Panc1 (cell line): ENCODE data around the gene BAIAP2. TPM values are rescaled to one million over a fixed set of nuclear protein-coding genes. Genes with fewer than 3 reads are reported as not detected.

ENCODE experiments used
- ATAC-seq: fragments of 200-7000 bp; cut with Tn5 transposase; 2 replicates; pipeline ENCODE4 v1.9.1; 2020; ENCODE audit warnings: mild to moderate bottlenecking, moderate library complexity
- BruUV-seq: library from RNA; stranded (reverse); fragments of 400-500 nt; replicated peaks from 2 replicates; lab custom pipeline; 2021; lab: Mats Ljungman, UMichigan
- CTCF ChIA-PET: fragments of 300-600 bp; sonication (Branson Sonifier 250); formaldehyde crosslinking; loops from one replicate; lab custom pipeline; 2022; ENCODE audit warnings: antibody characterized with exemption; lab: Charles Lee
- POLR2A ChIA-PET: fragments of 300-600 bp; sonication (Branson Sonifier 250); formaldehyde crosslinking; loops from one replicate; lab custom pipeline; 2022; ENCODE audit warnings: antibody characterized with exemption; lab: Charles Lee
- DNase-seq: peaks from one replicate; pipeline ENCODE4 v3.0.0-alpha.2; 2010; ENCODE audit warnings: low read depth, low spot score
- H3K27ac ChIP-seq: 2 replicates; pipeline ENCODE4 v1.5.1; 2011; ENCODE audit warnings: mild to moderate bottlenecking, low read length, inconsistent platforms
- H3K27me3 ChIP-seq: fragments of 200-500 bp; sonication (Bioruptor generic); 2 replicates; pipeline ENCODE4 v1.6.0; 2014; ENCODE audit warnings: low read length, inconsistent platforms; ENCODE audit not compliant: control insufficient read depth, insufficient read depth
- H3K36me3 ChIP-seq: fragments of 200-500 bp; sonication (Bioruptor generic); 2 replicates; pipeline ENCODE4 v1.5.1; 2014; ENCODE audit warnings: inconsistent platforms, mild to moderate bottlenecking, low read length, moderate library complexity; ENCODE audit not compliant: control insufficient read depth, insufficient read depth
- H3K4me1 ChIP-seq: 2 replicates; pipeline ENCODE4 v1.5.1; 2011; ENCODE audit warnings: inconsistent platforms, mild to moderate bottlenecking, low read length, moderate library complexity; ENCODE audit not compliant: control insufficient read depth, insufficient read depth
- H3K4me3 ChIP-seq, 2 experiments: 2 replicates each; pipeline ENCODE4 v1.5.1; 2011 to 2012; ENCODE audit warnings: low read depth in 2 of 2, low read length in 2 of 2, mild to moderate bottlenecking in 2 of 2, inconsistent platforms in 1 of 2, moderate library complexity in 1 of 2
- H3K9me3 ChIP-seq: fragments of 200-500 bp; sonication (Bioruptor generic); 2 replicates; pipeline ENCODE4 v1.5.1; 2014; ENCODE audit warnings: low read depth, mild to moderate bottlenecking, inconsistent platforms, low read length, moderate library complexity; ENCODE audit not compliant: control insufficient read depth, insufficient read depth
- CTCF ChIP-seq: fragments of 450-650 bp; IDR thresholded peaks from 2 replicates; pipeline ENCODE4 v1.5.1; 2017; ENCODE audit warnings: mild to moderate bottlenecking
- POLR2AphosphoS5 ChIP-seq: IDR thresholded peaks from 2 replicates; pipeline ENCODE4 v1.6.1; 2012; ENCODE audit warnings: mild to moderate bottlenecking, low read depth, low read length, moderate library complexity
- REST ChIP-seq, 2 experiments: IDR thresholded peaks; 2 replicates each; pipeline ENCODE4 v1.6.1; 2011 to 2012; ENCODE audit warnings: low read depth in 2 of 2, control low read depth in 1 of 2, low read length in 1 of 2, mild to moderate bottlenecking in 1 of 2, moderate library complexity in 1 of 2; ENCODE audit not compliant: insufficient read depth in 1 of 2
- SIN3A ChIP-seq: IDR thresholded peaks from 2 replicates; pipeline ENCODE4 v1.6.1; 2012; ENCODE audit warnings: low read depth, mild to moderate bottlenecking, low read length, moderate library complexity, borderline replicate concordance; ENCODE audit not compliant: insufficient read depth
- TCF7L2 ChIP-seq: IDR thresholded peaks from 2 replicates; pipeline ENCODE4 v1.6.1; 2011; ENCODE audit warnings: mild to moderate bottlenecking, low read depth, low read length, inconsistent platforms
- in situ Hi-C: cut with HindIII; loops from 2 replicates; pipeline ENCODE4 v1.10.0; 2016; ENCODE audit warnings: low sequenced_read_pairs, low pct_unique_long_range_greater_than_20kb
- intact Hi-C: fragments of 100-400 bp; cut with micrococcal nuclease; formaldehyde crosslinking; loops from one replicate; pipeline ENCODE4 v1.10.0; 2022; ENCODE audit not compliant: unreplicated experiment
- total RNA-seq: library from RNA; stranded (reverse); gene quantifications from one replicate; pipeline ENCODE4 v1.2.1, GENCODE V29; 2021; ENCODE audit not compliant: unreplicated experiment

BAIAP2 gene
- total RNA-seq, 1 experiment from 2014 or later, result 125 TPM

GRCh38 chr17:81094509-81095382, 59.8 kb downstream of the BAIAP2 start:
- Histone ChIP-seq H3K27ac (peak overlapping the region; percentile 64), H3K4me3 (no peak overlapping the region), H3K4me1 (peaks cover 68% of the 10 kb centered on the region), H3K36me3 (no peaks in the 10 kb centered on the region), H3K27me3 (no peaks in the 10 kb centered on the region), H3K9me3 (no peaks in the 10 kb centered on the region)
- ChIA-PET CTCF (interaction anchor here (0.6 kb wide), 1 partner anchor 554 kb away, joined by 4 read pairs; no protein-coding TSS in a partner anchor), POLR2A (no interaction called here)
- no TSS peak for BruUV-seq
- intact Hi-C loops, result loop anchor here (5.0 kb wide), 1 partner anchor 57 kb away; the partner anchor contains the start of gene BAIAP2
- TF ChIP-seq TCF7L2 (no peak), REST (IDR thresholded peaks at IDR 0.05; ENCODE audit: insufficient read depth in 1 of 2, low read depth in 2 of 2, low read length in 1 of 2) (no peak), SIN3A (no peak), CTCF (no peak), POLR2AphosphoS5 (no peak)
- in situ Hi-C loops, result no loop called here
- peak; percentile 52 for ATAC-seq
- peak; percentile 67 for DNase-seq

GRCh38 chr17:81095383-81095762, 60.4 kb downstream of the BAIAP2 start:
- ATAC-seq, result no peak
- no peaks in the 10 kb centered on the region for H3K9me3 ChIP-seq
- no peak for TF ChIP-seq TCF7L2
- no peak overlapping the region for H3K4me3 ChIP-seq
- intact Hi-C loops, result loop anchor here (5.0 kb wide), 1 partner anchor 58 kb away; the partner anchor contains the start of gene BAIAP2
- ChIA-PET CTCF (interaction anchor here (0.6 kb wide), 1 partner anchor 554 kb away, joined by 4 read pairs; no protein-coding TSS in a partner anchor), POLR2A (no interaction called here)
- in situ Hi-C loops, result no loop called here
- peaks cover 68% of the 10 kb centered on the region for H3K4me1 ChIP-seq
- H3K27ac ChIP-seq, result peak overlapping the region; percentile 64
- H3K36me3 ChIP-seq, result no peaks in the 10 kb centered on the region
- no peaks in the 10 kb centered on the region for H3K27me3 ChIP-seq
- DNase-seq, result no peak
- BruUV-seq, result no TSS peak

GRCh38 chr17:81096741-81097133, 61.8 kb downstream of the BAIAP2 start:
- CTCF ChIA-PET, result interaction anchor here (1.1 to 1.7 kb wide), 3 partner anchors 20 to 73 kb away, joined by 3 to 9 read pairs (median 4); no protein-coding TSS in a partner anchor

More at GRCh38 chr17:81096741-81097133, 61.8 kb downstream of the BAIAP2 start:
- Histone ChIP-seq H3K9me3 (no peaks in the 10 kb centered on the region), H3K4me1 (peaks cover 70% of the 10 kb centered on the region), H3K27me3 (no peaks in the 10 kb centered on the region), H3K27ac (peak overlapping the region; percentile 92), H3K4me3 (no peak overlapping the region), H3K36me3 (no peaks in the 10 kb centered on the region)
- DNase-seq (no peak), ATAC-seq (peak; percentile 2; the same call in 1 of the 2 replicates)
- TF ChIP-seq REST (IDR thresholded peaks at IDR 0.05; ENCODE audit: insufficient read depth in 1 of 2, low read depth in 2 of 2, low read length in 1 of 2), result no peak
- no peak for TF ChIP-seq TCF7L2
- TF ChIP-seq SIN3A, result no peak
- no peak for TF ChIP-seq POLR2AphosphoS5
- no peak for TF ChIP-seq CTCF
- POLR2A ChIA-PET, result no interaction called here
- intact Hi-C loops (loop anchor here (5.0 kb wide), 1 partner anchor 59 kb away; the partner anchor contains the start of gene BAIAP2), in situ Hi-C loops (no loop called here)
- BruUV-seq, result no TSS peak
